HEK293 (cell line): Measurements from ENCODE around the gene TH.

Experiments used
- YY1 ChIP-seq: fragments of 450-650 bp; formaldehyde crosslinking; IDR thresholded peaks from 2 replicates; pipeline ENCODE4 v1.5.1; 2018; ENCODE audit warnings: missing biosample characterization, missing genetic modification characterization
- ZNF274 ChIP-seq, 2 experiments: fragments of 200-500 bp in 1 of 2; fragments of 450-650 bp in 1 of 2; sonication (Bioruptor generic) in 1 of 2; formaldehyde crosslinking in 1 of 2; IDR thresholded peaks; 2 replicates each; pipeline versions ENCODE4 v1.5.1 to v1.6.1; 2014 to 2016; ENCODE audit warnings: borderline replicate concordance in 1 of 2, inconsistent platforms in 1 of 2, low read length in 1 of 2, missing biosample characterization in 1 of 2, missing genetic modification characterization in 1 of 2
- ZNF530 ChIP-seq: fragments of 450-650 bp; formaldehyde crosslinking; IDR thresholded peaks from 2 replicates; pipeline ENCODE4 v1.5.1; 2016; ENCODE audit warnings: low read depth, missing biosample characterization, missing genetic modification characterization
- ZNF670 ChIP-seq: fragments of 450-650 bp; formaldehyde crosslinking; IDR thresholded peaks from 2 replicates; pipeline ENCODE4 v1.5.1; 2016; ENCODE audit warnings: missing biosample characterization, missing genetic modification characterization, low read depth
- TF ChIP-seq, protein P1 (sequence below): fragments of 450-650 bp; formaldehyde crosslinking; IDR thresholded peaks from 2 replicates; pipeline ENCODE4 v1.5.1; 2016; ENCODE audit warnings: missing biosample characterization, missing genetic modification characterization
- TF ChIP-seq, protein P2 (sequence below): fragments of 450-650 bp; formaldehyde crosslinking; IDR thresholded peaks from 2 replicates; pipeline ENCODE4 v1.5.1; 2017; ENCODE audit warnings: missing biosample characterization, mild to moderate bottlenecking, missing genetic modification characterization, moderate library complexity

DNA sequence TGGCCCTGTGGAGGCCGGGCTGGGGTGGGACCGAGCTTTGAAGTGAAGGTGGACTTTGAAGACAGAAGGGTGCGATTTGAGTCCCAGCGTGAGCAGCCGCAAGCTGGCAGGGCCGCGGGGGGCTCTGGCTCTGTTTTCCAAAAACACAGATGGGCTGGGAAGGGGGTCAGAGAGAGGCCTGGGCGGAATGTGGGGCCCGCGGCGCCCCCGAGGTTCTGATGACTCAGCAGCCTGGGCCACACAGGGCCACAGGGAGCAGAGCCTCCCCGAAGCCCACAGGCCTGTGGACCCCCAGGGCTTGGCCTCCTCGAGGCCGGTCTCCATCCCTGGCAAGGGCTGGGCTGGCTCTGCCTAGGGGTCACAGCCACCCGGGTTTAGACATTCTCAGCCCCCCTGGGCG is 16.7 kb downstream of the TH start:
- TF ChIP-seq, protein P1, sequence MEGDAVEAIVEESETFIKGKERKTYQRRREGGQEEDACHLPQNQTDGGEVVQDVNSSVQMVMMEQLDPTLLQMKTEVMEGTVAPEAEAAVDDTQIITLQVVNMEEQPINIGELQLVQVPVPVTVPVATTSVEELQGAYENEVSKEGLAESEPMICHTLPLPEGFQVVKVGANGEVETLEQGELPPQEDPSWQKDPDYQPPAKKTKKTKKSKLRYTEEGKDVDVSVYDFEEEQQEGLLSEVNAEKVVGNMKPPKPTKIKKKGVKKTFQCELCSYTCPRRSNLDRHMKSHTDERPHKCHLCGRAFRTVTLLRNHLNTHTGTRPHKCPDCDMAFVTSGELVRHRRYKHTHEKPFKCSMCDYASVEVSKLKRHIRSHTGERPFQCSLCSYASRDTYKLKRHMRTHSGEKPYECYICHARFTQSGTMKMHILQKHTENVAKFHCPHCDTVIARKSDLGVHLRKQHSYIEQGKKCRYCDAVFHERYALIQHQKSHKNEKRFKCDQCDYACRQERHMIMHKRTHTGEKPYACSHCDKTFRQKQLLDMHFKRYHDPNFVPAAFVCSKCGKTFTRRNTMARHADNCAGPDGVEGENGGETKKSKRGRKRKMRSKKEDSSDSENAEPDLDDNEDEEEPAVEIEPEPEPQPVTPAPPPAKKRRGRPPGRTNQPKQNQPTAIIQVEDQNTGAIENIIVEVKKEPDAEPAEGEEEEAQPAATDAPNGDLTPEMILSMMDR (tag by site-specific recombination): no peak
- TF ChIP-seq ZNF670 (no peak), YY1 (tag by site-specific recombination) (no peak), ZNF274 (IDR thresholded peaks at IDR 0.05; ENCODE audit: low read length) (no peak), ZNF274 (tag by site-specific recombination; IDR thresholded peaks at IDR 0.05; ENCODE audit: borderline replicate concordance) (no peak), ZNF530 (tag by site-specific recombination) (no peak)
- TF ChIP-seq, protein P2, sequence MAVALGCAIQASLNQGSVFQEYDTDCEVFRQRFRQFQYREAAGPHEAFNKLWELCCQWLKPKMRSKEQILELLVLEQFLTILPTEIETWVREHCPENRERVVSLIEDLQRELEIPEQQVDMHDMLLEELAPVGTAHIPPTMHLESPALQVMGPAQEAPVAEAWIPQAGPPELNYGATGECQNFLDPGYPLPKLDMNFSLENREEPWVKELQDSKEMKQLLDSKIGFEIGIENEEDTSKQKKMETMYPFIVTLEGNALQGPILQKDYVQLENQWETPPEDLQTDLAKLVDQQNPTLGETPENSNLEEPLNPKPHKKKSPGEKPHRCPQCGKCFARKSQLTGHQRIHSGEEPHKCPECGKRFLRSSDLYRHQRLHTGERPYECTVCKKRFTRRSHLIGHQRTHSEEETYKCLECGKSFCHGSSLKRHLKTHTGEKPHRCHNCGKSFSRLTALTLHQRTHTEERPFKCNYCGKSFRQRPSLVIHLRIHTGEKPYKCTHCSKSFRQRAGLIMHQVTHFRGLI: no peak
